Stimulated activated CD4-positive, alpha-beta T cell treated with anti-CD3 and anti-CD28 coated beads, Interleukin-1b, Interleukin-23, amount 100 ng/mL, for 24 hours (primary cell): Measurements from ENCODE around the gene RPS6KC1.
"Not testable (repeated sequence)": the region's sequence is repeated elsewhere in the genome, so short reads cannot be mapped to it uniquely, and the experiment has no call there.

ENCODE experiments used
- DNase-seq, 4 experiments: peaks; one replicate each; pipeline ENCODE4 v3.0.0-alpha.2; 2020; ENCODE audit warnings: low read depth in 4 of 4, low spot score in 1 of 4

Gene RPS6KC1

GRCh38 chr1:213051127-213051880 lies at the start of gene RPS6KC1:
TSS of gene RPS6KC1 (plus strand) at chr1:213051241. CDS start at chr1:213051405, 164 bp downstream.
- DNase-seq, result peak; percentile 61 to 79 (median 75)

GRCh38 chr1:213003256-213003655 lies 47.8 kb upstream of the RPS6KC1 start:
- DNase-seq, result no peak

GRCh38 chr1:213008564-213008963 lies 42.5 kb upstream of the RPS6KC1 start:
- no peak for DNase-seq

- no peak for DNase-seq
Measured at GRCh38 chr1:213014642-213015041, 36.4 kb upstream of the RPS6KC1 start.

GRCh38 chr1:213015099-213016050 lies 35.7 kb upstream of the RPS6KC1 start, which contains the start of gene ANGEL2:
TSS of gene ANGEL2 (minus strand) at chr1:213015867. CDS start at chr1:213015671, 196 bp downstream.
- DNase-seq, result peak; percentile 85 to 93 (median 90)

GRCh38 chr1:213017447-213018273 lies 33.4 kb upstream of the RPS6KC1 start:
- no peak for DNase-seq

- no peak for DNase-seq
Measured at GRCh38 chr1:213019450-213019849, 31.6 kb upstream of the RPS6KC1 start.

- no peak for DNase-seq
Measured at GRCh38 chr1:213020016-213020415, 31.0 kb upstream of the RPS6KC1 start.

GRCh38 chr1:213027024-213027423 lies 24.0 kb upstream of the RPS6KC1 start:
- DNase-seq, result not testable (repeated sequence)

GRCh38 chr1:213032651-213033050 lies 18.4 kb upstream of the RPS6KC1 start:
- no peak for DNase-seq

GRCh38 chr1:213034713-213035112 lies 16.3 kb upstream of the RPS6KC1 start:
- no peak for DNase-seq

GRCh38 chr1:213035573-213035972 lies 15.5 kb upstream of the RPS6KC1 start:
- DNase-seq, result no peak

- no peak for DNase-seq
Measured at GRCh38 chr1:213041443-213041842, 9.6 kb upstream of the RPS6KC1 start.

- DNase-seq, result not testable (repeated sequence)
Measured at GRCh38 chr1:213045321-213046226, 5.5 kb upstream of the RPS6KC1 start.

- no peak for DNase-seq
Measured at GRCh38 chr1:213049232-213049631, 1.8 kb upstream of the RPS6KC1 start.

- DNase-seq, result peak in 1 of 4 experiments; percentile 2
Measured at GRCh38 chr1:213050745-213051126, 305 bp upstream of the RPS6KC1 start.

GRCh38 chr1:213051881-213052202 lies 801 bp downstream of the RPS6KC1 start:
- DNase-seq, result no peak

GRCh38 chr1:213053455-213053854 lies 2.4 kb downstream of the RPS6KC1 start:
- DNase-seq, result no peak

- no peak for DNase-seq
Measured at GRCh38 chr1:213054142-213054541, 3.1 kb downstream of the RPS6KC1 start.
